ENCODE data around the gene APBA3. TPM values are rescaled to one million over a fixed set of nuclear protein-coding genes. Genes with fewer than 3 reads are reported as not detected.

APBA3 gene
- total and polyA plus RNA-seq, 2 experiments from 2014 or later = 17.2 to 31.8 TPM

GRCh38 chr19:3721887-3722442 lies 39.5 kb downstream of the APBA3 start (continued):
- TF ChIP-seq REST (IDR thresholded peaks at IDR 0.05; ENCODE audit: unreplicated experiment) (no peak), EZH2phosphoT487 (IDR thresholded peaks at IDR 0.05; ENCODE audit: unreplicated experiment) (no peak), CTCF (conservative IDR thresholded peaks at IDR 0.05; ENCODE audit: low read depth in 2 of 2) (no peak), POLR2AphosphoS5 (IDR thresholded peaks at IDR 0.05; ENCODE audit: low read depth) (no peak), NANOG (IDR thresholded peaks at IDR 0.05; ENCODE audit: borderline replicate concordance) (no peak), EZH2 (IDR thresholded peaks at IDR 0.05; ENCODE audit: low read depth, unreplicated experiment) (no peak)

GRCh38 chr19:3721131-3721886 lies 40.2 kb downstream of the APBA3 start:
- DNase-seq (ENCODE audit: low spot score) (peak; percentile 98), ATAC-seq (peak; percentile 63)
- Mint-ChIP-seq H3K27ac (no peak overlapping the region), H3K36me3 (ENCODE audit: low read depth) (no peaks in the 10 kb centered on the region), H3K4me1 (peaks cover 4% of the 10 kb centered on the region), H3K4me3 (peak overlapping the region; percentile 77), H3K27me3 (ENCODE audit: insufficient read depth, low read depth, poor library complexity) (peaks cover 15% of the 10 kb centered on the region), H3K9me3 (no peaks in the 10 kb centered on the region)
- H3K79me2 ChIP-seq (replicated peaks; ENCODE audit: insufficient read depth) = no peaks in the 10 kb centered on the region
- H3K9me2 ChIP-seq (ENCODE audit: insufficient read depth) = no peaks in the 10 kb centered on the region
- no peaks in the 10 kb centered on the region for H3F3A ChIP-seq (replicated peaks; ENCODE audit: low read depth)
- H3K27me3 ChIP-seq (ENCODE audit: insufficient read depth) = no peaks in the 10 kb centered on the region
- peak overlapping the region; percentile 97 for H3K4me2 ChIP-seq
- no peak overlapping the region for H3K27ac ChIP-seq (ENCODE audit: low read depth)
- H3K4me3 ChIP-seq = peak overlapping the region; percentile 83
- peak overlapping the region; percentile 83; the same call in 1 of the 2 replicates for H2AFZ ChIP-seq
- no peaks in the 10 kb centered on the region for H3K36me3 ChIP-seq (ENCODE audit: insufficient read depth)
- H3K4me1 ChIP-seq (ENCODE audit: insufficient read depth) = peaks cover 15% of the 10 kb centered on the region; the same call in 1 of the 2 replicates
- no peaks in the 10 kb centered on the region for H4K20me1 ChIP-seq (replicated peaks; ENCODE audit: insufficient read depth)
- TF ChIP-seq CTCF (conservative IDR thresholded peaks at IDR 0.05; ENCODE audit: low read depth in 2 of 2) = no peak
- TF ChIP-seq NANOG (IDR thresholded peaks at IDR 0.05; ENCODE audit: borderline replicate concordance) = no peak
- TF ChIP-seq REST (IDR thresholded peaks at IDR 0.05; ENCODE audit: unreplicated experiment) = peak; percentile 31
- no peak; the same call in 1 of the 2 replicates for TF ChIP-seq ZNF114 (CRISPR knock-in tag; IDR thresholded peaks at IDR 0.05)
- no peak for TF ChIP-seq JUNB (IDR thresholded peaks at IDR 0.05; ENCODE audit: unreplicated experiment)
- TF ChIP-seq EZH2 (IDR thresholded peaks at IDR 0.05; ENCODE audit: low read depth, unreplicated experiment) = no peak
- TF ChIP-seq ETS1 (IDR thresholded peaks at IDR 0.05) = 0 out of 2 replicates have a peak, but pooled peaks have one; percentile 14

All from GM23338 (cell line).